Measurements from ENCODE around the gene DPYSL4.

DPYSL4 gene

DNA sequence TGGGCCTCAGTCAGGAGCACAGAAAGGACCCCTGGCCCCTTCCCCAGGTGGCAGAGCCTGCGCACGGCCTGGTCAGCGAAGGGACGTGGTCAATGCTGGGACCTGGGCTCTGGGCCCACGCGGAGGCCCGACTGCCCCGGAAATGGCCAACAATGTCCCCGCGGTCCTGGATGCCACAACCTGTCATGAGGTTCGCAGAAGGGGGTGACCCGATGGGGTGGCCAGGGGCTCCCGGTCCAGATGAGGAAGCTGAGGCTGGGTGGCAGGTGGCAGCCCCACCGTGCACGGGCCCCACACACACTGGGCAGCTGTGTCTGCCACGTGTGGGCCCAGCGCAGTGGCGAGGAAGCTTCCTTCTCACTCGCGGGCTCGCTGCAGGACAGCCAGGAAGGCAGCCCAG is 49.4 kb downstream of the DPYSL4 start:
- TF ChIP-seq, protein P1, sequence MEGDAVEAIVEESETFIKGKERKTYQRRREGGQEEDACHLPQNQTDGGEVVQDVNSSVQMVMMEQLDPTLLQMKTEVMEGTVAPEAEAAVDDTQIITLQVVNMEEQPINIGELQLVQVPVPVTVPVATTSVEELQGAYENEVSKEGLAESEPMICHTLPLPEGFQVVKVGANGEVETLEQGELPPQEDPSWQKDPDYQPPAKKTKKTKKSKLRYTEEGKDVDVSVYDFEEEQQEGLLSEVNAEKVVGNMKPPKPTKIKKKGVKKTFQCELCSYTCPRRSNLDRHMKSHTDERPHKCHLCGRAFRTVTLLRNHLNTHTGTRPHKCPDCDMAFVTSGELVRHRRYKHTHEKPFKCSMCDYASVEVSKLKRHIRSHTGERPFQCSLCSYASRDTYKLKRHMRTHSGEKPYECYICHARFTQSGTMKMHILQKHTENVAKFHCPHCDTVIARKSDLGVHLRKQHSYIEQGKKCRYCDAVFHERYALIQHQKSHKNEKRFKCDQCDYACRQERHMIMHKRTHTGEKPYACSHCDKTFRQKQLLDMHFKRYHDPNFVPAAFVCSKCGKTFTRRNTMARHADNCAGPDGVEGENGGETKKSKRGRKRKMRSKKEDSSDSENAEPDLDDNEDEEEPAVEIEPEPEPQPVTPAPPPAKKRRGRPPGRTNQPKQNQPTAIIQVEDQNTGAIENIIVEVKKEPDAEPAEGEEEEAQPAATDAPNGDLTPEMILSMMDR (IDR thresholded peaks at IDR 0.05), result no peak
- no peaks in the 10 kb centered on the region for H3K4me1 ChIP-seq
- intact Hi-C loops (cut with DNase I; ENCODE audit: low total_unique reads), result no loop called here
- H3K9me3 ChIP-seq, result no peaks in the 10 kb centered on the region
- peaks cover 0 to 13% of the 10 kb centered on the region in 2 donors for H3K27me3 ChIP-seq
- no peaks in the 10 kb centered on the region for H3K36me3 ChIP-seq
- DNase-seq, result no peak
- no peak overlapping the region for H3K4me3 ChIP-seq
- H3K27ac ChIP-seq, result no peak overlapping the region

DNA sequence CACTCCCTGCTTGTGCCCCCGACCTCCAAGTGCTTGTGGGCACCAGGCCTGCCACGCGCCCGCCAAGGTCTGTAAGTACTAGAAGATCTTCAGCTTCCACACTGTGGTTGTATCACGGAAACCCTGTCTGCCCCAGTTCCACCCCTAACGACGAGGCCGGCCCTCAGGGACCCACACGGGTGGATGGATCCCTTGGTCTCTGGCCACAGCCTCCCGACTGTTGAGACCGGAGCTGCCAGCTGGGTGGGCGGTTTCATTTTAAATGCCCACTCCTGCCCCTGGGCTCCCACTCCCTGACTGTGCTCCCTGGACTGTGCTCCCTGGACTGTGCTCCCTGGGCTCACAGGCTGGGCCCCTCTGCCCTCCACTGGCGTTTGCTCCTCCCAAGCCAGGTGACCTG is 50.1 kb downstream of the DPYSL4 start:
- intact Hi-C loops (cut with DNase I; ENCODE audit: low total_unique reads), result no loop called here

DNA sequence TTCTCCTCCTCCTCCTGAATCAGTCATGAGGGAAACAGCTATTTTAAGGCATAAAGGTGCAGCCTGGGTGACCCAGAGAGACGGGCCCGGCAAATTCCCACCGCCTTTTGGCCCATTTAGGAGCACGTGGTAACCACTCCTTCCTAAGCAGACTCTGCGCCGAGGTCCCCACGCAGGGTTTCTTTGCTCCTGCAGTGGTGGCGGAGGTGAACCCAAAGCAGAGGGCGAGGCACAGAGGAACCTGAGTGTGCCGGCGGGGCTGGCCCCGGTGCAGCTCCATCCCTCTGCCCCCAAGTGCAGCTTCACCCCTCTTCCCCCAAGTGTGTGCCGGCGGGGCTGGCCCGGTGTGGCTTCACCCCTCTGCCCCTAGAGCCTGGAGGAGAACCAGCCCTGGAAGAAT is 50.6 kb downstream of the DPYSL4 start:
- no peaks in the 10 kb centered on the region for H3K36me3 ChIP-seq
- peaks cover 0 to 14% of the 10 kb centered on the region in 2 donors for H3K27me3 ChIP-seq
- no peaks in the 10 kb centered on the region for H3K4me1 ChIP-seq
- no peaks in the 10 kb centered on the region for H3K9me3 ChIP-seq
- intact Hi-C loops (cut with DNase I; ENCODE audit: low total_unique reads), result no loop called here
- H3K27ac ChIP-seq, result no peak overlapping the region
- H3K4me3 ChIP-seq, result no peak overlapping the region
- DNase-seq, result no peak
- TF ChIP-seq, protein P1 (IDR thresholded peaks at IDR 0.05), result no peak

More for the DNA sequence above, 50.1 kb downstream of the DPYSL4 start:
- Histone ChIP-seq H3K4me3 (no peak overlapping the region), H3K36me3 (no peaks in the 10 kb centered on the region), H3K27me3 (peaks cover 0 to 13% of the 10 kb centered on the region in 2 donors), H3K9me3 (no peaks in the 10 kb centered on the region), H3K4me1 (no peaks in the 10 kb centered on the region), H3K27ac (no peak overlapping the region)
- TF ChIP-seq, protein P1 (IDR thresholded peaks at IDR 0.05), result no peak
- no peak for DNase-seq

DNA sequence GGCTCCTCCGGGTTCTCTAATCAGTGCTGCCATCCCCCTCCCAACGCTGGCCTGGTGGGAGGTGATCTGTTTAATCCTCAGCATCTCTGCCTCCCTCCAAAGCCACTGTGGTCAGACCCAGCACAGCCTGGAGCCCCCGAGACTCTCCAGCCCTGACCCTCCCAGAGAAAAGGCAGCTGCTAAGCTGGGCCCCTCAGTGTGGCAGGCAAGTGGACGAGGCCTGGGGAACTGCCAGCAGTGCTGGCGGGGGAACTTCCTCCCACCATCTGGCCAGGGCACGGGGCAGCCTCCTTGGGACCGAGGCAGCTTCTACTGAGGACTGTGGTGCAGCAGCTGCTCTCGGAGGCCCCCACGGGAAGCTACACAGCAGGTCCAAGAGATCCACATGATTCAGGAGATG is 51.1 kb downstream of the DPYSL4 start:
- Histone ChIP-seq H3K4me3 (no peak overlapping the region), H3K36me3 (no peaks in the 10 kb centered on the region), H3K4me1 (no peaks in the 10 kb centered on the region), H3K27ac (no peak overlapping the region), H3K27me3 (peaks cover 0 to 17% of the 10 kb centered on the region in 2 donors), H3K9me3 (no peaks in the 10 kb centered on the region)
- intact Hi-C loops (cut with DNase I; ENCODE audit: low total_unique reads), result no loop called here
- no peak for DNase-seq
- TF ChIP-seq, protein P1 (IDR thresholded peaks at IDR 0.05), result no peak

DNA sequence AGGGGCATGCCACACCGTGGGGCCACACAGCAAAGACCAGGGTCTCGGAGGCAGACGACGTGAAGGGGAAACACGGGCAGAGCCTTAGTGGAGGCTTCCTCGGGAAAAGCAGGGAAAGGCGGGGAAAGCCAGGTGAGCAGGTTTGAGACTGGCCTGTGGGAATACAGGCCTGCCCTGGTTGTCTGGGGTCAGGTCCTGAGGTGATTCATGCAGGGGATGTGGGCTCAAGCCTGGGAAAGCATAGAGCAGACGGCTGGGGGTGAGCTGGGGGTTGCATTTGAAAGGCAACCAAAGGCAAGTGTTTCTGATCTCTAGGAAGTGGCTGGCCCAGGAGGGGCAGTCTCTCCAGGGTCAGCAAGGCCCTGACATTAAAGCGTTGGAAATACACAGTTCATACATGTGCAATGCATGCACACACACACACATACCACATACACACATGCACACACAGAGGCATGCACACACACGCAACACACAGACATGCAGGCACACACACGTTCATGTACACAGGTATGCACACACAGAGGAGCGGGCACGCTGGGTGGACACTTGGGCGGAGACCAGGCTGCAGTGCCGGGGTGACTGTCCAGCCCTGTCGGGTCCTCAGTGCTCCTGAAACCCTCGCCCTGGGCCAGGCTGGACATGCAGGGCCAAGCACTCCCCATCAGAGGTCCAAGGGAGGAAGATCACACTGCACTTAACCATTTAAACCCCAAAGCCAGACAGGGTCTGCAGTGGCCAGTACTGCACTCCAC is 51.8 kb downstream of the DPYSL4 start:
- no peak overlapping the region for H3K4me3 ChIP-seq
- TF ChIP-seq, protein P1 (IDR thresholded peaks at IDR 0.05), result no peak
- H3K27ac ChIP-seq, result no peak overlapping the region
- intact Hi-C loops (cut with DNase I; ENCODE audit: low total_unique reads), result no loop called here
- DNase-seq, result no peak
- H3K9me3 ChIP-seq, result no peaks in the 10 kb centered on the region
- no peaks in the 10 kb centered on the region for H3K36me3 ChIP-seq
- peaks cover 0 to 17% of the 10 kb centered on the region in 2 donors for H3K27me3 ChIP-seq
- H3K4me1 ChIP-seq, result no peaks in the 10 kb centered on the region
